PC-3 (cell line): Measurements from ENCODE around the gene SPRR3. TPM values are rescaled to one million over a fixed set of nuclear protein-coding genes. Genes with fewer than 3 reads are reported as not detected.

Source experiments
- ATAC-seq: fragments of 200-7000 bp; cut with Tn5 transposase; 2 replicates; pipeline ENCODE4 v1.9.1; 2020; ENCODE audit warnings: mild to moderate bottlenecking, moderate library complexity
- BruUV-seq: library from RNA; stranded (reverse); fragments of 400-500 nt; replicated peaks from 2 replicates; lab custom pipeline; 2021; lab: Mats Ljungman, UMichigan
- CTCF ChIA-PET: fragments of 300-600 bp; sonication (Branson Sonifier 250); formaldehyde crosslinking; loops from one replicate; lab custom pipeline; 2022; ENCODE audit warnings: antibody characterized with exemption; lab: Charles Lee
- POLR2A ChIA-PET: fragments of 300-600 bp; sonication (Branson Sonifier 250); formaldehyde crosslinking; loops from one replicate; lab custom pipeline; 2022; ENCODE audit warnings: antibody characterized with exemption; ENCODE audit not compliant: unreplicated experiment; lab: Charles Lee
- DNase-seq: peaks from one replicate; pipeline ENCODE4 v3.0.0-alpha.2; 2015
- H2AFZ ChIP-seq: fragments of 300-600 bp; sonication (generic); 2 replicates; pipeline ENCODE4 v1.6.0; 2016; ENCODE audit warnings: antibody characterized with exemption, low read length
- H3F3A ChIP-seq: fragments of 300-600 bp; sonication (generic); one replicate; pipeline ENCODE4 v1.6.0; 2017; ENCODE audit warnings: antibody characterized with exemption, low read length, control low read depth, mild to moderate bottlenecking; ENCODE audit not compliant: unreplicated experiment
- H3K27ac ChIP-seq: fragments of 300-600 bp; sonication (generic); 2 replicates; pipeline ENCODE4 v1.5.1; 2016; ENCODE audit warnings: mild to moderate bottlenecking, low read length
- H3K27me3 ChIP-seq: fragments of 300-600 bp; sonication (generic); 2 replicates; pipeline ENCODE4 v1.6.1; 2016; ENCODE audit warnings: low read length, mixed read lengths
- H3K36me3 ChIP-seq: fragments of 300-600 bp; sonication (generic); 2 replicates; pipeline ENCODE4 v1.6.1; 2016; ENCODE audit warnings: low read depth, mixed run types, low read length, mixed read lengths
- H3K4me1 ChIP-seq: fragments of 300-600 bp; sonication (generic); 2 replicates; pipeline ENCODE4 v1.5.1; 2016; ENCODE audit warnings: low read length; ENCODE audit not compliant: insufficient read depth
- H3K4me2 ChIP-seq: fragments of 300-600 bp; sonication (generic); 2 replicates; pipeline ENCODE4 v1.6.0; 2016; ENCODE audit warnings: low read length
- H3K4me3 ChIP-seq: fragments of 300-600 bp; sonication (generic); 2 replicates; pipeline ENCODE4 v1.5.1; 2016; ENCODE audit warnings: mild to moderate bottlenecking, low read length, mixed read lengths
- H3K79me2 ChIP-seq: fragments of 300-600 bp; sonication (generic); 2 replicates; pipeline ENCODE4 v1.6.1; 2017; ENCODE audit warnings: low read length, mixed read lengths
- H3K9ac ChIP-seq: fragments of 300-600 bp; sonication (generic); 2 replicates; pipeline ENCODE4 v1.6.0; 2016; ENCODE audit warnings: mild to moderate bottlenecking, low read length
- H3K9me2 ChIP-seq: fragments of 300-600 bp; sonication (generic); replicated peaks from 2 replicates; pipeline ENCODE4 v1.6.1; 2016; ENCODE audit warnings: mixed run types, low read length, mixed read lengths
- H3K9me3 ChIP-seq: fragments of 300-600 bp; sonication (generic); 2 replicates; pipeline ENCODE4 v1.6.1; 2016; ENCODE audit warnings: low read length, mixed read lengths
- H4K20me1 ChIP-seq: fragments of 300-600 bp; sonication (generic); 2 replicates; pipeline ENCODE4 v1.6.1; 2016; ENCODE audit warnings: low read length, mixed read lengths
- EZH2 ChIP-seq: fragments of 300-600 bp; sonication (generic); IDR thresholded peaks from one replicate; pipeline ENCODE4 v1.6.1; 2017; ENCODE audit warnings: antibody characterized with exemption, mild to moderate bottlenecking, low read length; ENCODE audit not compliant: unreplicated experiment
- EZH2phosphoT487 ChIP-seq: fragments of 300-600 bp; sonication (generic); IDR thresholded peaks from 2 replicates; pipeline ENCODE4 v1.6.1; 2018; ENCODE audit warnings: mild to moderate bottlenecking, antibody characterized with exemption, low read length, borderline replicate concordance
- intact Hi-C: fragments of 100-400 bp; cut with micrococcal nuclease; formaldehyde crosslinking; loops from 2 replicates; pipeline ENCODE4 v1.9.0; 2023
- total RNA-seq: library from RNA; depleted of rRNA; stranded (reverse); fragments of >200 nt; gene quantifications from 2 replicates; pipeline ENCODE4 v1.2.3, GENCODE V29; 2014
- TF ChIP-seq, protein P1 (sequence below): fragments of 300-600 bp; sonication (generic); conservative IDR thresholded peaks from 2 replicates; pipeline ENCODE4 v1.5.1; 2017; ENCODE audit warnings: antibody characterized with exemption, low read depth, mild to moderate bottlenecking, low read length

SPRR3 gene
- total RNA-seq, 1 experiment from 2014 or later, result 0.51 TPM

DNA sequence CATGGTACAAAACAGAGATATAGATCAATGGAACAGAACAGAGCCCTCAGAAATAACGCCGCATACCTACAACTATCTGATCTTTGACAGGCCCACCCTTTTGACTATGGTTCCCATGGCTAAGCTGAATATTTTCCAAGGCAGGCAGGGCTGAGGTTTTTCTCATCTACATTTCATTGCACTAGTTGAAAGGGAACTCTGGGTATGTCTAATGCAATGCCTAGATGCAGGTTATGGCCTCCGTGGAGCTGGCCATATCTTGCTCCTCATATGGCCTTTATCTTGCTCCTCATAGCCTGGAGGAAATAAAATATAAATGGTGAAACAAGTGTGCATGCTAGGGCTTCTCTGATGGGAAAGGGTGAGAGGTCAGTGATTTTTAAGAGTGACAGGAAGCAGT is 44.0 kb upstream of the SPRR3 start:
- Histone ChIP-seq H3K9me3 (no peaks in the 10 kb centered on the region), H3K4me3 (no peak overlapping the region), H3K9me2 (no peaks in the 10 kb centered on the region), H3K4me2 (no peak overlapping the region), H3K79me2 (no peaks in the 10 kb centered on the region), H2AFZ (no peak overlapping the region), H3K4me1 (peaks cover 6% of the 10 kb centered on the region), H3F3A (no peaks in the 10 kb centered on the region), H3K9ac (no peak overlapping the region), H3K36me3 (no peaks in the 10 kb centered on the region), H3K27ac (no peak overlapping the region), H3K27me3 (peaks cover 23% of the 10 kb centered on the region), H4K20me1 (no peaks in the 10 kb centered on the region)
- DNase-seq (no peak), ATAC-seq (no peak)
- no TSS peak for BruUV-seq
- CTCF ChIA-PET, result no interaction called here
- TF ChIP-seq EZH2phosphoT487, result no peak
- TF ChIP-seq, protein P1, sequence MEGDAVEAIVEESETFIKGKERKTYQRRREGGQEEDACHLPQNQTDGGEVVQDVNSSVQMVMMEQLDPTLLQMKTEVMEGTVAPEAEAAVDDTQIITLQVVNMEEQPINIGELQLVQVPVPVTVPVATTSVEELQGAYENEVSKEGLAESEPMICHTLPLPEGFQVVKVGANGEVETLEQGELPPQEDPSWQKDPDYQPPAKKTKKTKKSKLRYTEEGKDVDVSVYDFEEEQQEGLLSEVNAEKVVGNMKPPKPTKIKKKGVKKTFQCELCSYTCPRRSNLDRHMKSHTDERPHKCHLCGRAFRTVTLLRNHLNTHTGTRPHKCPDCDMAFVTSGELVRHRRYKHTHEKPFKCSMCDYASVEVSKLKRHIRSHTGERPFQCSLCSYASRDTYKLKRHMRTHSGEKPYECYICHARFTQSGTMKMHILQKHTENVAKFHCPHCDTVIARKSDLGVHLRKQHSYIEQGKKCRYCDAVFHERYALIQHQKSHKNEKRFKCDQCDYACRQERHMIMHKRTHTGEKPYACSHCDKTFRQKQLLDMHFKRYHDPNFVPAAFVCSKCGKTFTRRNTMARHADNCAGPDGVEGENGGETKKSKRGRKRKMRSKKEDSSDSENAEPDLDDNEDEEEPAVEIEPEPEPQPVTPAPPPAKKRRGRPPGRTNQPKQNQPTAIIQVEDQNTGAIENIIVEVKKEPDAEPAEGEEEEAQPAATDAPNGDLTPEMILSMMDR, result no peak
- no peak for TF ChIP-seq EZH2
- intact Hi-C loops, result no loop called here
- POLR2A ChIA-PET, result no interaction called here

DNA sequence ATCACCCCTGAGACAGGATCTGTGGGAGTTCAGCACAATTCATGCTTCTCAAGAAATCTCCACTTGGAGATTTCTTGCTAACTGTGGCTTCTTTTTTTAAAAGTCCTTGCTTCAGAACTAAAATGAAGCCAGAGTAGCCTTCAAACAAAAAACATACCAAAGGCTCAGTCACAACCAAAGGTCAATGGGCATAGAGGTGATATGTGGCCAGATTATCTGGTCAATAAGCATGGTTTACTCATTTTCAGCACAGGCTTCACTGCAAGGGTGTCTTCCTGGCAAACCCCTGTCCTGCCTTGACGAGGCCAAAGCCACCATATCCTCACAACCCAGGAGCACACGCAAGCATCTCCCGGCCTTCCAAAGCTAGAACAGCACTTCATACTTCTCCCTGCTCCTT is 42.3 kb upstream of the SPRR3 start:
- BruUV-seq, result no TSS peak
- CTCF ChIA-PET, result no interaction called here
- TF ChIP-seq EZH2phosphoT487 (no peak), EZH2 (no peak)
- TF ChIP-seq, protein P1, result no peak

DNA sequence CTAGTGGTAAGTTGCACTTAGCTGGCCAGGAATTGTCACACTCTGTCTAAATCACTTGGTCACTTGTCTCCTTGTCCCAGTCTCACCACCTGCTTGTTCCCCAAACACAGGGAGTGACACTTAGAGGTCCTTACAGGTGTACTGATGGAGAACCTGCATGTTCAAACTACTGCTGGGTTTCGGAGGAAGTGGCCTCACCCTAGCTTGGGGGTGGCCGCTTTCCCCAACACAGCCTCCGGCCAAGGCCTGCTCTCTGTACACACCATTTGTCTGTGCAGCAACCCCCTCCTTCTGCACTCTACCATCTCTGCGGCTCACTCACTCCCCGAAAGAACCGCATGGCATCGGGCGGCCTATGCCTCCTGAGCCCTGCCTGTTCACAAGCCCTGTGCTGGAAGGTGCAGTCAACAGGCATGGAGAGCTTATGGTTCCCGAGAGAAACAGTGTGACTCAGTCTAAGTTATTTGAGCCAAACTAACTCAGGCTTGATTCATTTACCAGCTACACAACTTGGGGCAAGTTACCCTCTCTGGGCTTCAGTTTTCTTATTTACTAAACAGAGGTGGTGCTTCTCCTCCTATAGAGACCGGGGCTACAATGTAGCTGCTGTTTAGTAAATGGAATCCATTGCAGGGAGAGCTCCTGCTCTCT is 41.6 kb upstream of the SPRR3 start:
- BruUV-seq, result no TSS peak
- Histone ChIP-seq H3K9me3 (no peaks in the 10 kb centered on the region), H3K4me2 (no peak overlapping the region), H3F3A (no peaks in the 10 kb centered on the region), H2AFZ (no peak overlapping the region), H4K20me1 (no peaks in the 10 kb centered on the region), H3K9me2 (no peaks in the 10 kb centered on the region), H3K27ac (no peak overlapping the region), H3K36me3 (no peaks in the 10 kb centered on the region), H3K4me1 (no peaks in the 10 kb centered on the region), H3K9ac (no peak overlapping the region), H3K4me3 (no peak overlapping the region), H3K79me2 (no peaks in the 10 kb centered on the region), H3K27me3 (peaks cover 21% of the 10 kb centered on the region)
- ChIA-PET CTCF (no interaction called here), POLR2A (no interaction called here)
- DNase-seq (peak; percentile 11), ATAC-seq (no peak)
- TF ChIP-seq EZH2, result no peak
- TF ChIP-seq, protein P1, result no peak
- TF ChIP-seq EZH2phosphoT487, result no peak
- intact Hi-C loops, result no loop called here

More for the DNA sequence above, 42.3 kb upstream of the SPRR3 start:
- POLR2A ChIA-PET, result no interaction called here
- Histone ChIP-seq H3K4me2 (no peak overlapping the region), H3K9ac (no peak overlapping the region), H2AFZ (no peak overlapping the region), H3K36me3 (no peaks in the 10 kb centered on the region), H3K79me2 (no peaks in the 10 kb centered on the region), H3K9me2 (no peaks in the 10 kb centered on the region), H3K4me1 (peaks cover under 1% of the 10 kb centered on the region), H3K27me3 (peaks cover 21% of the 10 kb centered on the region), H3K9me3 (no peaks in the 10 kb centered on the region), H3K27ac (no peak overlapping the region), H3K4me3 (no peak overlapping the region), H4K20me1 (no peaks in the 10 kb centered on the region), H3F3A (no peaks in the 10 kb centered on the region)
- ATAC-seq (no peak), DNase-seq (no peak)
- intact Hi-C loops, result no loop called here
